SK-N-SH (cell line): ENCODE measurements around the gene DNASE2B. TPM values are rescaled to one million over a fixed set of nuclear protein-coding genes. Genes with fewer than 3 reads are reported as not detected.

ENCODE experiments used
- CTCF ChIA-PET: fragments of 300-600, 350-600 bp; formaldehyde crosslinking; extraction: SDS; loops from one replicate; lab custom pipeline; 2021; lab: Yijun Ruan, JAX
- POLR2A ChIA-PET: fragments of 350-600 bp; sonication (Branson Sonifier 250); formaldehyde crosslinking; extraction: SDS; loops from one replicate; lab custom pipeline; 2020; ENCODE audit warnings: antibody characterized with exemption, inconsistent platforms; lab: Yijun Ruan, JAX
- DNase-seq: peaks from one replicate; pipeline ENCODE4 v3.0.0; 2012
- H2AFZ ChIP-seq: fragments of 200-600 bp; sonication (generic); 2 replicates; pipeline ENCODE4 v1.8.1; 2016; ENCODE audit warnings: antibody characterized with exemption, mild to moderate bottlenecking, low read depth
- H3F3A ChIP-seq: fragments of 200-600 bp; sonication (generic); replicated peaks from 2 replicates; pipeline ENCODE3; 2016; ENCODE audit warnings: antibody characterized with exemption, mild to moderate bottlenecking; ENCODE audit not compliant: insufficient read depth
- H3K27ac ChIP-seq, 2 experiments: fragments of 200-500 bp in 1 of 2; fragments of 200-600 bp in 1 of 2; sonication (Bioruptor generic) in 1 of 2; sonication (generic), shearing (Covaris generic) in 1 of 2; 2 replicates each; pipeline versions ENCODE4 v1.5.1 to v1.6.1; 2014 to 2016; ENCODE audit warnings: low read depth in 2 of 2, inconsistent platforms in 1 of 2, low read length in 1 of 2, mild to moderate bottlenecking in 1 of 2, mixed read lengths in 1 of 2
- H3K27me3 ChIP-seq: fragments of 200-600 bp; sonication (generic), shearing (Covaris generic); 2 replicates; pipeline ENCODE4 v1.6.1; 2016; ENCODE audit warnings: mixed run types; ENCODE audit not compliant: insufficient read depth
- H3K36me3 ChIP-seq, 2 experiments: fragments of 200-500 bp in 1 of 2; fragments of 200-600 bp in 1 of 2; sonication (Bioruptor generic) in 1 of 2; sonication (generic) in 1 of 2; replicated peaks in 1 of 2; 2 replicates each; pipeline versions ENCODE3 to v1.5.1; 2014 to 2016; ENCODE audit warnings: low read length in 1 of 2, mild to moderate bottlenecking in 1 of 2; ENCODE audit not compliant: insufficient read depth in 2 of 2, control insufficient read depth in 1 of 2
- H3K4me1 ChIP-seq, 2 experiments: fragments of 200-500 bp in 1 of 2; fragments of 200-600 bp in 1 of 2; sonication (Bioruptor generic) in 1 of 2; sonication (generic), shearing (Covaris generic) in 1 of 2; 2 replicates each; pipeline versions ENCODE4 v1.5.1 to v1.6.1; 2014 to 2016; ENCODE audit warnings: low read depth in 1 of 2, low read length in 1 of 2, mixed run types in 1 of 2; ENCODE audit not compliant: insufficient read depth in 2 of 2, control insufficient read depth in 1 of 2
- H3K4me2 ChIP-seq: fragments of 200-600 bp; sonication (generic), shearing (Covaris generic); 2 replicates; pipeline ENCODE4 v1.6.1; 2017; ENCODE audit warnings: mixed run types
- H3K4me3 ChIP-seq, 2 experiments: fragments of 200-500 bp in 1 of 2; fragments of 200-600 bp in 1 of 2; sonication (Bioruptor generic) in 1 of 2; sonication (generic), shearing (Covaris generic) in 1 of 2; 2 replicates each; pipeline versions ENCODE4 v1.5.1 to v1.8.1; 2014 to 2016; ENCODE audit warnings: low read depth in 2 of 2, inconsistent platforms in 1 of 2, low read length in 1 of 2, mild to moderate bottlenecking in 1 of 2, mixed read lengths in 1 of 2, moderate library complexity in 1 of 2
- H3K79me2 ChIP-seq: fragments of 200-600 bp; sonication (generic); 2 replicates; pipeline ENCODE4 v1.8.1; 2017; ENCODE audit warnings: mild to moderate bottlenecking; ENCODE audit not compliant: insufficient read depth
- H3K9ac ChIP-seq: fragments of 200-600 bp; sonication (generic); 2 replicates; pipeline ENCODE4 v1.6.1; 2017; ENCODE audit warnings: mixed run types
- H3K9me2 ChIP-seq: fragments of 200-600 bp; sonication (generic); 2 replicates; pipeline ENCODE4 v1.6.1; 2017; ENCODE audit warnings: mixed run types
- H3K9me3 ChIP-seq: fragments of 200-600 bp; sonication (generic); 2 replicates; pipeline ENCODE4 v1.6.1; 2017; ENCODE audit warnings: mixed run types, mild to moderate bottlenecking, moderate library complexity
- H4K20me1 ChIP-seq: fragments of 200-600 bp; sonication (generic); 2 replicates; pipeline ENCODE4 v1.6.1; 2017; ENCODE audit warnings: mild to moderate bottlenecking, mixed run types; ENCODE audit not compliant: insufficient read depth
- EP300 ChIP-seq, 2 experiments: IDR thresholded peaks; 2 replicates each; pipeline versions ENCODE4 v1.4.0 to v1.6.1; 2012; ENCODE audit warnings: borderline replicate concordance in 1 of 2, low read depth in 1 of 2, low read length in 1 of 2
- FOXJ3 ChIP-seq: sonication (generic); formaldehyde crosslinking; IDR thresholded peaks from 2 replicates; pipeline ENCODE4 v1.5.1; 2020; ENCODE audit warnings: mild to moderate bottlenecking, missing genetic modification reagents
- FOXM1 ChIP-seq: IDR thresholded peaks from 2 replicates; pipeline ENCODE4 v1.4.0; 2012; ENCODE audit warnings: low read depth, mild to moderate bottlenecking
- GABPA ChIP-seq: IDR thresholded peaks from 2 replicates; pipeline ENCODE4 v1.4.0; 2012; ENCODE audit warnings: low read depth, mild to moderate bottlenecking
- GATA2 ChIP-seq: sonication (generic); formaldehyde crosslinking; IDR thresholded peaks from 2 replicates; pipeline ENCODE4 v1.5.0; 2020; ENCODE audit warnings: mild to moderate bottlenecking, missing genetic modification reagents
- TCF12 ChIP-seq: IDR thresholded peaks from 2 replicates; pipeline ENCODE4 v1.4.0; 2012
- WGBS: methylation state at CpG from one replicate; pipeline ENCODE4 v1.1.6; 2017; ENCODE audit warnings: low lambda C conversion rate; 5-methylcytosine and 5-hydroxymethylcytosine counted together
- polyA plus RNA-seq, 3 experiments: library from polyadenylated mRNA; depleted of rRNA; stranded (reverse); fragments of >200 nt; gene quantifications; 2 replicates each; pipeline ENCODE4 v1.2.3, GENCODE V29; 2012
- TF ChIP-seq, protein P1 (sequence below): IDR thresholded peaks from 2 replicates; pipeline ENCODE4 v1.4.0; 2012; ENCODE audit warnings: low read depth
- TF ChIP-seq, protein P2 (sequence below): IDR thresholded peaks from 2 replicates; pipeline ENCODE4 v1.4.0; 2012; ENCODE audit warnings: low read depth, borderline replicate concordance
- TF ChIP-seq, protein P3 (sequence below): IDR thresholded peaks from 2 replicates; pipeline ENCODE4 v1.6.1; 2012; ENCODE audit warnings: mild to moderate bottlenecking, low read depth, low read length, moderate library complexity
- TF ChIP-seq, protein P4 (sequence below): fragments of 150-350 bp; IDR thresholded peaks from 2 replicates; pipeline ENCODE4 v1.6.1; 2016; ENCODE audit warnings: mild to moderate bottlenecking, low read depth, low read length

DNASE2B gene
- polyA plus RNA-seq, 1 of the 3 experiments (the other 2 are of a cell fraction), result 0.03 TPM

DNA sequence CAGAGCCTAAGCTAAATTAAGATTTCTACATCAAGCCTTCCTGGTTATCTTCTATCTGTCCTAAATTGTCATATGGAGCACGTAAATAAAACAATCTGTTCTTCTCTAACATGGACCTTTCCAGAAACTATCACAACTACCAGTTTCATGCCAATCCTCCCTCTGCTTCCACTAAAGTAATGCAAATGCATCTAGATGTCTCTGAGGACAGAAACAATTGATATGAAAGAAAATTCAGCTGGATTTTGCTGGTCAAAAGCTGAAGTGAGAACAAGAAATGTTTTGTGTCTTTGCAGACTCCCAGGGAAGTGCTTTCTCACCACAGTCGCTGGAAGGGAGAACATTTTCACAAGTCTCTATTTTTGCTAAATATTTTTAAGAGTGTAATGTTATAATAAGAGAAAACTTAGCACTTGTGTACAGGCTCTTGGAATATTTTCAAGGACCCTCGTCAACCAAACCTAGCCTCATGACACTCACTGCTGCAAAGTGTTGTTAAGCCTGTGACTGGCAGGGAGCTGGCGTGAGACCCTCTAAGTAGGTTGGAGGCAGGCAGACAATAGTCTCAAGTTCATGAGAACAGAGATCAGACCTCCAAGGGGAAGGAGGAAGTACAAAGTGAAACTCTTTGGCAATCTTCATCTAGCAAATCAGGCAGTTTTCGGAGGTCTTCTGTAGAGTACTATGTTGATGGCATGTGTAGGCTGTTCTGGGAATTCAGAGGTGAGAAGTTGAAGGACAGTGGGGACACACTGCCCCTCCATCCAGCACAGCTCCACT, 38.8 kb downstream of the DNASE2B start:
- Histone ChIP-seq H3K9me3 (no peaks in the 10 kb centered on the region), H3K9me2 (no peaks in the 10 kb centered on the region), H4K20me1 (no peaks in the 10 kb centered on the region), H3F3A (no peaks in the 10 kb centered on the region), H3K27me3 (no peaks in the 10 kb centered on the region), H2AFZ (no peak overlapping the region), H3K9ac (no peak overlapping the region), H3K27ac (no peak overlapping the region), H3K36me3 (no peaks in the 10 kb centered on the region), H3K4me2 (no peak overlapping the region), H3K4me1 (peaks cover 4 to 9% of the 10 kb centered on the region in 2 experiments; a peak in 3 of 4 replicates), H3K79me2 (no peaks in the 10 kb centered on the region), H3K4me3 (no peak overlapping the region)
- no peak for DNase-seq
- POLR2A ChIA-PET, result no interaction called here
- TF ChIP-seq FOXM1, result no peak
- TF ChIP-seq, protein P1, sequence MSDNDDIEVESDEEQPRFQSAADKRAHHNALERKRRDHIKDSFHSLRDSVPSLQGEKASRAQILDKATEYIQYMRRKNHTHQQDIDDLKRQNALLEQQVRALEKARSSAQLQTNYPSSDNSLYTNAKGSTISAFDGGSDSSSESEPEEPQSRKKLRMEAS, result no peak
- no peak for TF ChIP-seq EP300 (IDR thresholded peaks at IDR 0.05; ENCODE audit: borderline replicate concordance in 1 of 2, low read depth in 1 of 2, low read length in 1 of 2)
- TF ChIP-seq GABPA, result no peak
- TF ChIP-seq GATA2 (CRISPR knock-in tag), result no peak
- TF ChIP-seq, protein P2, sequence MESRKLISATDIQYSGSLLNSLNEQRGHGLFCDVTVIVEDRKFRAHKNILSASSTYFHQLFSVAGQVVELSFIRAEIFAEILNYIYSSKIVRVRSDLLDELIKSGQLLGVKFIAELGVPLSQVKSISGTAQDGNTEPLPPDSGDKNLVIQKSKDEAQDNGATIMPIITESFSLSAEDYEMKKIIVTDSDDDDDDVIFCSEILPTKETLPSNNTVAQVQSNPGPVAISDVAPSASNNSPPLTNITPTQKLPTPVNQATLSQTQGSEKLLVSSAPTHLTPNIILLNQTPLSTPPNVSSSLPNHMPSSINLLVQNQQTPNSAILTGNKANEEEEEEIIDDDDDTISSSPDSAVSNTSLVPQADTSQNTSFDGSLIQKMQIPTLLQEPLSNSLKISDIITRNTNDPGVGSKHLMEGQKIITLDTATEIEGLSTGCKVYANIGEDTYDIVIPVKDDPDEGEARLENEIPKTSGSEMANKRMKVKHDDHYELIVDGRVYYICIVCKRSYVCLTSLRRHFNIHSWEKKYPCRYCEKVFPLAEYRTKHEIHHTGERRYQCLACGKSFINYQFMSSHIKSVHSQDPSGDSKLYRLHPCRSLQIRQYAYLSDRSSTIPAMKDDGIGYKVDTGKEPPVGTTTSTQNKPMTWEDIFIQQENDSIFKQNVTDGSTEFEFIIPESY, result no peak
- TF ChIP-seq, protein P3, sequence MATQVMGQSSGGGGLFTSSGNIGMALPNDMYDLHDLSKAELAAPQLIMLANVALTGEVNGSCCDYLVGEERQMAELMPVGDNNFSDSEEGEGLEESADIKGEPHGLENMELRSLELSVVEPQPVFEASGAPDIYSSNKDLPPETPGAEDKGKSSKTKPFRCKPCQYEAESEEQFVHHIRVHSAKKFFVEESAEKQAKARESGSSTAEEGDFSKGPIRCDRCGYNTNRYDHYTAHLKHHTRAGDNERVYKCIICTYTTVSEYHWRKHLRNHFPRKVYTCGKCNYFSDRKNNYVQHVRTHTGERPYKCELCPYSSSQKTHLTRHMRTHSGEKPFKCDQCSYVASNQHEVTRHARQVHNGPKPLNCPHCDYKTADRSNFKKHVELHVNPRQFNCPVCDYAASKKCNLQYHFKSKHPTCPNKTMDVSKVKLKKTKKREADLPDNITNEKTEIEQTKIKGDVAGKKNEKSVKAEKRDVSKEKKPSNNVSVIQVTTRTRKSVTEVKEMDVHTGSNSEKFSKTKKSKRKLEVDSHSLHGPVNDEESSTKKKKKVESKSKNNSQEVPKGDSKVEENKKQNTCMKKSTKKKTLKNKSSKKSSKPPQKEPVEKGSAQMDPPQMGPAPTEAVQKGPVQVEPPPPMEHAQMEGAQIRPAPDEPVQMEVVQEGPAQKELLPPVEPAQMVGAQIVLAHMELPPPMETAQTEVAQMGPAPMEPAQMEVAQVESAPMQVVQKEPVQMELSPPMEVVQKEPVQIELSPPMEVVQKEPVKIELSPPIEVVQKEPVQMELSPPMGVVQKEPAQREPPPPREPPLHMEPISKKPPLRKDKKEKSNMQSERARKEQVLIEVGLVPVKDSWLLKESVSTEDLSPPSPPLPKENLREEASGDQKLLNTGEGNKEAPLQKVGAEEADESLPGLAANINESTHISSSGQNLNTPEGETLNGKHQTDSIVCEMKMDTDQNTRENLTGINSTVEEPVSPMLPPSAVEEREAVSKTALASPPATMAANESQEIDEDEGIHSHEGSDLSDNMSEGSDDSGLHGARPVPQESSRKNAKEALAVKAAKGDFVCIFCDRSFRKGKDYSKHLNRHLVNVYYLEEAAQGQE, result no peak
- TF ChIP-seq, protein P4, sequence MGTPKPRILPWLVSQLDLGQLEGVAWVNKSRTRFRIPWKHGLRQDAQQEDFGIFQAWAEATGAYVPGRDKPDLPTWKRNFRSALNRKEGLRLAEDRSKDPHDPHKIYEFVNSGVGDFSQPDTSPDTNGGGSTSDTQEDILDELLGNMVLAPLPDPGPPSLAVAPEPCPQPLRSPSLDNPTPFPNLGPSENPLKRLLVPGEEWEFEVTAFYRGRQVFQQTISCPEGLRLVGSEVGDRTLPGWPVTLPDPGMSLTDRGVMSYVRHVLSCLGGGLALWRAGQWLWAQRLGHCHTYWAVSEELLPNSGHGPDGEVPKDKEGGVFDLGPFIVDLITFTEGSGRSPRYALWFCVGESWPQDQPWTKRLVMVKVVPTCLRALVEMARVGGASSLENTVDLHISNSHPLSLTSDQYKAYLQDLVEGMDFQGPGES, result no peak
- no peak for TF ChIP-seq FOXJ3 (CRISPR knock-in tag)
- no peak for TF ChIP-seq TCF12
- 92% methylated on average over 5 of the region's 5 CpGs for WGBS
- CTCF ChIA-PET, result interaction anchor here (0.7 to 2.9 kb wide), 12 partner anchors 12 to 508 kb away, joined by 3 to 14 read pairs (median 4); no protein-coding TSS in a partner anchor
